Pancreas (tissue), 10 donors: Measurements from ENCODE around the gene ZBTB40. TPM values are rescaled to one million over a fixed set of nuclear protein-coding genes. Genes with fewer than 3 reads are reported as not detected.

Experiments used
- ATAC-seq, 4 donors: fragments of 200-7000 bp; cut with Tn5 transposase; one replicate each; pipeline versions ENCODE4 v1.8.0 to v1.9.1; 2020; ENCODE audit warnings: mild to moderate bottlenecking in 4 of 4, moderate library complexity in 4 of 4
- DNase-seq, 6 donors: peaks; one replicate each; pipeline ENCODE4 v3.0.0-alpha.2; 2020
- FAIRE-seq: peaks from 2 replicates; lab custom pipeline; 2012; peaks lifted over from hg19 to GRCh38; lab: Jason Lieb, UNC
- H3K27ac ChIP-seq, 4 donors: fragments of 200-600 bp; sonication (generic); 1 replicate in 3 of 4; 2 replicates in 1 of 4; pipeline versions ENCODE4 v1.5.0 to v1.8.0; 2020
- H3K27me3 ChIP-seq, 4 donors: fragments of 200-600 bp; one replicate each; pipeline ENCODE4 v1.8.0; 2021
- H3K36me3 ChIP-seq, 3 donors: fragments of 200-600 bp; sonication (generic) in 1 of 3; one replicate each; pipeline versions ENCODE4 v1.5.0 to v1.8.0; 2020 to 2021
- H3K4me1 ChIP-seq, 3 donors: fragments of 200-600 bp; one replicate each; pipeline ENCODE4 v1.8.0; 2021
- H3K4me3 ChIP-seq, 4 donors: fragments of 200-600 bp; sonication (generic) in 2 of 4; one replicate each; pipeline versions ENCODE4 v1.5.0 to v1.8.0; 2020 to 2021
- H3K9me3 ChIP-seq, 4 donors: fragments of 200-600 bp; one replicate each; pipeline ENCODE4 v1.8.0; 2021
- WGBS, 2 donors: extraction: QIAGEN DNeasy Blood & Tissue Kit; methylation state at CpG; one replicate each; pipeline ENCODE4 v1.1.7; 2013; 5-methylcytosine and 5-hydroxymethylcytosine counted together
- intact Hi-C, 3 donors: fragments of 100-400 bp; cut with DNase I; formaldehyde crosslinking; loops; one replicate each; pipeline versions ENCODE4 v1.11.1 to v1.14.2; 2022
- polyA plus RNA-seq, 2 donors: library from polyadenylated mRNA; stranded (reverse); fragments of 200-250 nt; gene quantifications; one replicate each; pipeline ENCODE4 v1.2.3, GENCODE V29; 2013
- total RNA-seq, 6 donors: library from RNA; stranded (reverse); fragmentation: NEBNext Ultra II Directional in 4 of 6; extraction: Animal tissue kit (Norgen Biotek cat#: 25700) in 4 of 6; gene quantifications; one replicate each; pipeline versions ENCODE4 v1.2.1 to v1.2.4, GENCODE V29; 2021 to 2023
- TF ChIP-seq, protein P1 (sequence below), 4 donors: fragments of 200-600 bp; sonication (generic) in 3 of 4; IDR thresholded peaks; one replicate each; pipeline versions ENCODE4 v1.5.0 to v1.8.0; 2021; ENCODE audit warnings: antibody characterized with exemption in 4 of 4
- donor health status: healthy with polysubstance abuse.
- donor health status: DM: no; HTN: no; CAD: no; lungs with moderate emphysema.
- donor health status: DM: no; HTN: no; CAD: no.
- donor health status: control.
- donor health status: control.
- donor health status: Bipolar disorder and iron deficiency.
- donor health status: DM: yes; HTN: yes; CAD: no.
- donor health status: DM: no; HTN: no; CAD: no.
- donor health status: DM: no; HTN: no; CAD: no.
- donor health status: DM: yes; HTN: yes; CAD: no.

ZBTB40 gene
- total and polyA plus RNA-seq, 8 donors = 6.2 to 16.0 (median 9.4) TPM

DNA sequence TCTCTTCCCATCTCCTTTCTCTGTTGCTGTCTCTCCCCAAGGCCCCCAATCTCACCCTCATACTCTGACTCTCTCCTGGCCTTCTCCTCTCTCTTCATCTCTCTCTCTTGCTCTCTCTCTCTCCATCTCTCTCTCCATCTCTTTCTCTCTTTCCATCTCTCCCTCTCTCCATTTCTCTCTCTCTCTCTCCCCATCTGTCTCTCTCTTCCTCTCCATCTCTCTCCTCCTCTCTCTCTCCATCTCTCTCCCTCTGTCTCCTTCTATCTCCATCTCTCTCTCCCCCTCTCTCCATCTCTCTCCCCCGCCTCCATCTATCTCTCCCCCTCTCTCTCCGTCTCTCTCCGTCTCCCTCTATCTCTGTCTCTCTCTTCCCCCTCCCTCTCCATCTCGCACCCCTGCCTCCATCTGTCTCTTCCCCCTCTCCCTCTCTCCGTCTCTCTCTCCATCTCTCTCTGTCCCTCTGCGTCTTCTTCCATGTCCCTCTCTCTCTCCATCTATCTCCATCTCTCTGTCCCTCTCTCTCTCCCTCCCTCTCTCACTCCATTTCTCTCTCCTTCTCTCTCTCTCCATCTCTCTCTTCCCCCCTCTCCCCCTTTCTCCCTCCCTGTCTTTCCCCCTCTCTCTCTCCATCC is 95.7 kb downstream of the ZBTB40 start:
- TF ChIP-seq, protein P1, sequence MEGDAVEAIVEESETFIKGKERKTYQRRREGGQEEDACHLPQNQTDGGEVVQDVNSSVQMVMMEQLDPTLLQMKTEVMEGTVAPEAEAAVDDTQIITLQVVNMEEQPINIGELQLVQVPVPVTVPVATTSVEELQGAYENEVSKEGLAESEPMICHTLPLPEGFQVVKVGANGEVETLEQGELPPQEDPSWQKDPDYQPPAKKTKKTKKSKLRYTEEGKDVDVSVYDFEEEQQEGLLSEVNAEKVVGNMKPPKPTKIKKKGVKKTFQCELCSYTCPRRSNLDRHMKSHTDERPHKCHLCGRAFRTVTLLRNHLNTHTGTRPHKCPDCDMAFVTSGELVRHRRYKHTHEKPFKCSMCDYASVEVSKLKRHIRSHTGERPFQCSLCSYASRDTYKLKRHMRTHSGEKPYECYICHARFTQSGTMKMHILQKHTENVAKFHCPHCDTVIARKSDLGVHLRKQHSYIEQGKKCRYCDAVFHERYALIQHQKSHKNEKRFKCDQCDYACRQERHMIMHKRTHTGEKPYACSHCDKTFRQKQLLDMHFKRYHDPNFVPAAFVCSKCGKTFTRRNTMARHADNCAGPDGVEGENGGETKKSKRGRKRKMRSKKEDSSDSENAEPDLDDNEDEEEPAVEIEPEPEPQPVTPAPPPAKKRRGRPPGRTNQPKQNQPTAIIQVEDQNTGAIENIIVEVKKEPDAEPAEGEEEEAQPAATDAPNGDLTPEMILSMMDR (IDR thresholded peaks at IDR 0.05) = no peak
- Histone ChIP-seq H3K27ac (no peak overlapping the region), H3K27me3 (no peaks in the 10 kb centered on the region), H3K36me3 (no peaks in the 10 kb centered on the region), H3K9me3 (no peaks in the 10 kb centered on the region), H3K4me1 (no peaks in the 10 kb centered on the region), H3K4me3 (no peak overlapping the region)
- intact Hi-C loops = no loop called here
- ATAC-seq (no peak), FAIRE-seq (no peak), DNase-seq (no peak)
- 76 to 82% methylated on average over 6 of the region's 6 CpGs for WGBS, 2 donors

DNA sequence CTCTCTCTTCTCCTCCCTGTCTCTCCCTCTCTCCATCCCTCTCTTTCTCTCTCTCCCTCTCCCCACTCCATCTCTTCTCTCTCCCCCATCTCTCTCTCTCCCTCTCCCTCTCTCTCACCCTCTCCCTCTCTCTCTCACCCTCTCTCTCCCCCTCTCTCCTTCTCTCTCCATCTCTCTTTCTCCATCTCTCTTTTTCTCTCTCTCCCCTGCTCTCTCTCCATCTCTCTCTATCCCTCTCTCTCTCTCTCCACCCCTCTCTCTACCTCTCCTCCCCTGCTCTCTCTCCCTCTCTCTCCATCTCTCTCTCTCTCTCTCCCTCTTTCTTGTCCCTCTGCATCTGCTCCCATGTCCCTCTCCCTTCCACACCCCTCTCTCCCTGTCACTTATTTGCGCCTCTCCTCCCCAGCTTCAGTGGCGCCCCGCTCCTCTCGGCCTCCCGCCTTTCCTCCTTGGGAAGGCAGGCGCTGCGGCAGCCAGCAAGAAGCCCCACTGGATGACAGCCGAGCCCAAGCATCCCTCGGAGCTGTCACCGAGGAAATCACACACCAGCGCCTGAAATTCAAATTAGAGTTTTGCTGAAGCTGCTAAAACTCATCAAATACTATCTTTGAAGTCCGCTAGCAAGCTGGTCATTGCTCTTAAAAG is 96.3 kb downstream of the ZBTB40 start:
- no peak for DNase-seq
- intact Hi-C loops = no loop called here
- Histone ChIP-seq H3K4me3 (no peak overlapping the region), H3K36me3 (no peaks in the 10 kb centered on the region), H3K27ac (no peak overlapping the region), H3K27me3 (no peaks in the 10 kb centered on the region), H3K9me3 (no peaks in the 10 kb centered on the region), H3K4me1 (peaks cover 0 to 1% (median 0%) of the 10 kb centered on the region in 3 donors)
- WGBS, 2 donors = 61 to 70% methylated on average over 12 of the region's 12 CpGs
- TF ChIP-seq, protein P1 (IDR thresholded peaks at IDR 0.05) = no peak
- no peak for FAIRE-seq
- no peak for ATAC-seq

GRCh38 chr1:22550021-22550420 is 98.4 kb downstream of the ZBTB40 start:
- TF ChIP-seq, protein P1 (IDR thresholded peaks at IDR 0.05) = no peak
- DNase-seq (no peak), ATAC-seq (no peak), FAIRE-seq (no peak)
- intact Hi-C loops = no loop called here
- Histone ChIP-seq H3K27ac (no peak overlapping the region), H3K27me3 (no peaks in the 10 kb centered on the region), H3K4me3 (no peak overlapping the region), H3K36me3 (no peaks in the 10 kb centered on the region), H3K4me1 (peaks cover 0 to 4% (median 0%) of the 10 kb centered on the region in 3 donors), H3K9me3 (no peaks in the 10 kb centered on the region)
- 81 to 88% methylated on average over 11 of the region's 11 CpGs for WGBS, 2 donors

GRCh38 chr1:22551591-22551990 is 99.9 kb downstream of the ZBTB40 start:
- intact Hi-C loops = no loop called here
- no peak for FAIRE-seq
- H3K9me3 ChIP-seq = no peaks in the 10 kb centered on the region
- no peak overlapping the region for H3K27ac ChIP-seq
- TF ChIP-seq, protein P1 (IDR thresholded peaks at IDR 0.05) = no peak
- H3K27me3 ChIP-seq = no peaks in the 10 kb centered on the region
- peaks cover 0 to 4% (median 0%) of the 10 kb centered on the region in 3 donors for H3K4me1 ChIP-seq
- WGBS, 2 donors = 82 to 89% methylated on average over 17 of the region's 17 CpGs
- no peaks in the 10 kb centered on the region for H3K36me3 ChIP-seq
- no peak for DNase-seq
- ATAC-seq = no peak
- no peak overlapping the region for H3K4me3 ChIP-seq

DNA sequence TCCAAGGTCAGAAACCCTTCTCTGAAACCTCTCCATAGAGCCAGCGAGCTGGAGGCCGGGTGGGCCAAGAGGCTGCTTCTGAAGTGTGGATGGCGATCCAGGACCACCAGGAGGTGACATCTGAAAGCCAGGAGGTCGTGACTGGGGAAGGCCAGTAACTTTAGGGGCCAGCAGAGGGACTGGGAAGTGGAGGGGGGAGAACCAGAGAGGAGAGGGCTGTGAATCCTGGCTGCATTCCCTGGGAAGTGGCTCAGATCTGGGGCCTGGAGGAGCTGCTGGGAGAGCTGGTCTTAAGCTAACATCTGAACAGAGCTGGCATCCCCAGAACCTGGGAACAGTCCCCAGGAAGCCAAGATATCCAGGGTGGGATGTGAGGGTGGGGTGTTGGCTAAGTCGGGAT is 100.4 kb downstream of the ZBTB40 start:
- H3K4me3 ChIP-seq = no peak overlapping the region
- H3K4me1 ChIP-seq = peaks cover 0 to 4% (median 0%) of the 10 kb centered on the region in 3 donors
- intact Hi-C loops = no loop called here
- no peaks in the 10 kb centered on the region for H3K27me3 ChIP-seq
- TF ChIP-seq, protein P1 (IDR thresholded peaks at IDR 0.05) = no peak
- 76 to 94% methylated on average over 5 of the region's 5 CpGs for WGBS, 2 donors
- DNase-seq = no peak
- no peak for FAIRE-seq
- H3K36me3 ChIP-seq = no peaks in the 10 kb centered on the region
- H3K9me3 ChIP-seq = no peaks in the 10 kb centered on the region
- H3K27ac ChIP-seq = no peak overlapping the region
- no peak for ATAC-seq
